GM19238 (cell line): ENCODE data around the gene NUDT14.

Experiments used
- DNase-seq: peaks from one replicate; pipeline ENCODE4 v3.0.0; 2011; ENCODE audit warnings: low spot score; ENCODE audit not compliant: insufficient read length

NUDT14 gene

GRCh38 chr14:105176513-105176912 is 4.6 kb downstream of the NUDT14 start:
- no peak for DNase-seq

- DNase-seq = peak; percentile 57
Measured at GRCh38 chr14:105173901-105174894, 6.9 kb downstream of the NUDT14 start.

GRCh38 chr14:105173145-105173544 is 8.0 kb downstream of the NUDT14 start:
- DNase-seq = no peak

- no peak for DNase-seq
Measured at GRCh38 chr14:105172476-105172875, 8.6 kb downstream of the NUDT14 start.

GRCh38 chr14:105171004-105171673 is 10.0 kb downstream of the NUDT14 start:
- no peak for DNase-seq

- no peak for DNase-seq
Measured at GRCh38 chr14:105169776-105170655, 11.1 kb downstream of the NUDT14 start.

GRCh38 chr14:105168979-105169507 is 12.1 kb downstream of the NUDT14 start:
- no peak for DNase-seq

GRCh38 chr14:105168496-105168978 is 12.6 kb downstream of the NUDT14 start, which contains the start of gene JAG2:
Gene JAG2, minus strand, starts transcription at chr14:105168776. Its CDS starts 356 bp downstream, at chr14:105168420.
- DNase-seq = peak; percentile 49

- DNase-seq = no peak
Measured at GRCh38 chr14:105168093-105168420, 13.1 kb downstream of the NUDT14 start.

GRCh38 chr14:105167303-105168092 is 13.6 kb downstream of the NUDT14 start:
- no peak for DNase-seq

GRCh38 chr14:105166571-105167302 is 14.4 kb downstream of the NUDT14 start:
- no peak for DNase-seq

GRCh38 chr14:105165761-105166485 is 15.2 kb downstream of the NUDT14 start:
- no peak for DNase-seq

- no peak for DNase-seq
Measured at GRCh38 chr14:105165134-105165704, 15.9 kb downstream of the NUDT14 start.

- DNase-seq = no peak
Measured at GRCh38 chr14:105163040-105163742, 17.9 kb downstream of the NUDT14 start.

- DNase-seq = no peak
Measured at GRCh38 chr14:105162669-105162979, 18.5 kb downstream of the NUDT14 start.

- DNase-seq = no peak
Measured at GRCh38 chr14:105161964-105162668, 19.0 kb downstream of the NUDT14 start.

GRCh38 chr14:105161309-105161708 is 19.8 kb downstream of the NUDT14 start:
- DNase-seq = no peak
